GM10248 (cell line): ENCODE data around the gene MINDY3.

Source experiments
- CTCF ChIA-PET: fragments of 300-600 bp; sonication (Branson Sonifier 250); formaldehyde crosslinking; extraction: SDS; loops from one replicate; lab custom pipeline; 2021; ENCODE audit warnings: antibody characterized with exemption; lab: Yijun Ruan, JAX
- POLR2A ChIA-PET: fragments of 350-650 bp; sonication (Branson Sonifier 250); formaldehyde crosslinking; extraction: SDS; loops from one replicate; lab custom pipeline; 2020; ENCODE audit warnings: antibody characterized with exemption; lab: Yijun Ruan, JAX
- DNase-seq: peaks from one replicate; pipeline ENCODE4 v3.0.0; 2012; ENCODE audit errors: extremely low spot score
- CTCF ChIP-seq: IDR thresholded peaks from 2 replicates; pipeline ENCODE4 v1.5.1; 2012; ENCODE audit warnings: mild to moderate bottlenecking, low read depth; ENCODE audit errors: extremely low read depth, missing control alignments, control extremely low read depth

The MINDY3 gene

GRCh38 chr10:15796762-15797161 is 63.5 kb downstream of the MINDY3 start:
- ChIA-PET CTCF (no interaction called here), POLR2A (no interaction called here)
- no peak for DNase-seq
- no peak for TF ChIP-seq CTCF

GRCh38 chr10:15796098-15796759 is 64.1 kb downstream of the MINDY3 start:
- TF ChIP-seq CTCF: no peak
- CTCF ChIA-PET: no interaction called here
- DNase-seq: no peak
- POLR2A ChIA-PET: no interaction called here

- TF ChIP-seq CTCF: no peak
- DNase-seq: no peak
- ChIA-PET POLR2A (no interaction called here), CTCF (no interaction called here)
These were observed 65.1 kb downstream of the MINDY3 start for GRCh38 chr10:15795036-15795792.

GRCh38 chr10:15794569-15794968 is 65.7 kb downstream of the MINDY3 start:
- CTCF ChIA-PET: interaction anchor here (1.0 kb wide), 1 partner anchor 11 kb away, joined by 3 read pairs; no protein-coding TSS in a partner anchor
- POLR2A ChIA-PET: no interaction called here

GRCh38 chr10:15793664-15794063 is 66.6 kb downstream of the MINDY3 start:
- POLR2A ChIA-PET: no interaction called here
- CTCF ChIA-PET: interaction anchor here (1.0 to 1.3 kb wide), 2 partner anchors 10 to 55 kb away, joined by 3 read pairs; no protein-coding TSS in a partner anchor
- no peak for TF ChIP-seq CTCF
- no peak for DNase-seq

More at GRCh38 chr10:15794569-15794968, 65.7 kb downstream of the MINDY3 start:
- no peak for TF ChIP-seq CTCF
- no peak for DNase-seq

- ChIA-PET POLR2A (no interaction called here), CTCF (interaction anchor here (1.2 to 4.9 kb wide), 4 partner anchors 9 to 56 kb away, joined by 3 to 31 read pairs (median 4); no protein-coding TSS in a partner anchor)
- DNase-seq: no peak
- no peak for TF ChIP-seq CTCF
These were observed 67.5 kb downstream of the MINDY3 start for GRCh38 chr10:15792777-15793176.
